Stomach smooth muscle (tissue), 2 donors: ENCODE results near the gene FBLN2.
A peak's percentile ranks its signal among the peaks of the same experiment; 100 is the strongest.

Experiments
- H3K27ac ChIP-seq: one replicate; pipeline ENCODE4 v1.7.0; 2013; ENCODE audit warnings: mild to moderate bottlenecking, low read length, inconsistent platforms
- H3K27me3 ChIP-seq, 2 donors: one replicate each; pipeline ENCODE4 v1.7.0; 2013; ENCODE audit warnings: low read length in 2 of 2; ENCODE audit not compliant: insufficient read depth in 2 of 2, control insufficient read depth in 1 of 2
- H3K36me3 ChIP-seq, 2 donors: one replicate each; pipeline ENCODE4 v1.7.0; 2013; ENCODE audit warnings: low read length in 2 of 2; ENCODE audit not compliant: control insufficient read depth in 2 of 2, insufficient read depth in 2 of 2
- H3K4me1 ChIP-seq: one replicate; pipeline ENCODE4 v1.7.0; 2013; ENCODE audit warnings: low read length; ENCODE audit not compliant: control insufficient read depth, insufficient read depth
- H3K4me3 ChIP-seq, 2 donors: one replicate each; pipeline ENCODE4 v1.7.0; 2013; ENCODE audit warnings: low read length in 2 of 2
- H3K9ac ChIP-seq, 2 donors: one replicate each; pipeline ENCODE4 v1.7.0; 2013; ENCODE audit warnings: low read length in 2 of 2, mild to moderate bottlenecking in 1 of 2
- H3K9me3 ChIP-seq, 2 donors: one replicate each; pipeline ENCODE4 v1.7.0; 2013; ENCODE audit warnings: low read length in 2 of 2; ENCODE audit not compliant: control insufficient read depth in 2 of 2
- donor health status: healthy.
- donor health status: Pancreatic carcinoma.

FBLN2 gene

DNA sequence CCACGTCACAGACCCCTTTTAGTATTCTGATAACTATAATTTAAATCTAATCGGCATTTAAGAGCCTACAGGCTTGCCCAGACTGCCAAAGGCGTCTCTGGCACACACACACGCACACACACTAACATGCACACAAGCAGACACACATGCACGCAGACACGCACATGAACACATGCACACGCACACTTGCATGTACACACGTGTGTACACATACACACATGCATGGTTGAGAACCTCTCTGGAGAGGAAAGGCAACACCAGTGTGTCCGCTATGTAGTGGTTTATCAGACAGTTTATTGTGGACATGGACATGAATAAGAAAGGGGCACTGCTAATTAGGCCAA is 102.1 kb downstream of the FBLN2 start:
- H3K27me3 ChIP-seq, result peaks cover 18 to 40% of the 10 kb centered on the region in 2 donors
- no peak overlapping the region for H3K4me3 ChIP-seq
- H3K9ac ChIP-seq, result peak overlapping the region in 1 of 2 donors; percentile 36
- peaks cover 29% of the 10 kb centered on the region for H3K4me1 ChIP-seq
- no peaks in the 10 kb centered on the region for H3K36me3 ChIP-seq
- H3K9me3 ChIP-seq, result no peaks in the 10 kb centered on the region
- H3K27ac ChIP-seq, result no peak overlapping the region

DNA sequence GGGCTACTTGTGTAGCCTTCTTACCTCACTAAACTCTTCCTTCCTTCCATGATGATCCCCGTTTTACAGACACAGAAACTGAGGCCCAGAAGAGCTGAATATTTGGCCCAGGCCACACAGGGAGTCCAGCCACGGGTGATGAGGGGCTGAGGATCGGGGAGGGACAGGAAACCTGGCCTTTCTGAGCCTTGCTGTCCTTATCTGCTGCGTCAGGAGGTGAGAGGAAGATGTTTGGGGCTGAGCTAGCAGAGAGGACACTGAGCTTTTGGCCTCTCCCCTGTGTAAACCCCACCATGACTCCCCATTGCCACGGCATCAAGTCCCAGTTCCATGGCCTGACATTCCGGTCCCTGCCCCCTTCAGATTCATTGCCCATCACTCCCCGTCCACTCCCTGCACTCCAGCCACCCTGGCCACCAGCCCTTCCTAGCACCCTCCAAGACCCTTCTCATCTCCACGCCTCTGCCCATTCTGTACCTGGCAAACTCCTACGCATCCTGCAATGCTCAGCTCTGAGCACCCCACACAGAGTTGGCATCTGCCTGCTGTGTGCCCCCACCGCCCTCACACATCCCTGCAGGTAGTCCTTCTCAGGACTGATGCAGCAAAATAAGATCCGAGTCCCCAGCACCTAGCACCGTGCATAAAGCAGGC is 103.0 kb downstream of the FBLN2 start:
- Histone ChIP-seq H3K9me3 (no peaks in the 10 kb centered on the region), H3K27me3 (peaks cover 22 to 42% of the 10 kb centered on the region in 2 donors), H3K4me1 (peaks cover 29% of the 10 kb centered on the region), H3K36me3 (no peaks in the 10 kb centered on the region), H3K27ac (no peak overlapping the region), H3K9ac (no peak overlapping the region), H3K4me3 (no peak overlapping the region)

GRCh38 chr3:13652728-13653127 is 103.8 kb downstream of the FBLN2 start:
- Histone ChIP-seq H3K27me3 (peaks cover 21 to 43% of the 10 kb centered on the region in 2 donors), H3K9ac (no peak overlapping the region), H3K4me1 (peaks cover 22% of the 10 kb centered on the region), H3K4me3 (no peak overlapping the region), H3K36me3 (no peaks in the 10 kb centered on the region), H3K27ac (no peak overlapping the region), H3K9me3 (no peaks in the 10 kb centered on the region)

GRCh38 chr3:13653631-13654279 is 104.8 kb downstream of the FBLN2 start:
- Histone ChIP-seq H3K4me1 (peaks cover 19% of the 10 kb centered on the region), H3K27ac (no peak overlapping the region), H3K9ac (no peak overlapping the region), H3K9me3 (no peaks in the 10 kb centered on the region), H3K4me3 (no peak overlapping the region), H3K27me3 (peaks cover 28 to 38% of the 10 kb centered on the region in 2 donors), H3K36me3 (no peaks in the 10 kb centered on the region)

DNA sequence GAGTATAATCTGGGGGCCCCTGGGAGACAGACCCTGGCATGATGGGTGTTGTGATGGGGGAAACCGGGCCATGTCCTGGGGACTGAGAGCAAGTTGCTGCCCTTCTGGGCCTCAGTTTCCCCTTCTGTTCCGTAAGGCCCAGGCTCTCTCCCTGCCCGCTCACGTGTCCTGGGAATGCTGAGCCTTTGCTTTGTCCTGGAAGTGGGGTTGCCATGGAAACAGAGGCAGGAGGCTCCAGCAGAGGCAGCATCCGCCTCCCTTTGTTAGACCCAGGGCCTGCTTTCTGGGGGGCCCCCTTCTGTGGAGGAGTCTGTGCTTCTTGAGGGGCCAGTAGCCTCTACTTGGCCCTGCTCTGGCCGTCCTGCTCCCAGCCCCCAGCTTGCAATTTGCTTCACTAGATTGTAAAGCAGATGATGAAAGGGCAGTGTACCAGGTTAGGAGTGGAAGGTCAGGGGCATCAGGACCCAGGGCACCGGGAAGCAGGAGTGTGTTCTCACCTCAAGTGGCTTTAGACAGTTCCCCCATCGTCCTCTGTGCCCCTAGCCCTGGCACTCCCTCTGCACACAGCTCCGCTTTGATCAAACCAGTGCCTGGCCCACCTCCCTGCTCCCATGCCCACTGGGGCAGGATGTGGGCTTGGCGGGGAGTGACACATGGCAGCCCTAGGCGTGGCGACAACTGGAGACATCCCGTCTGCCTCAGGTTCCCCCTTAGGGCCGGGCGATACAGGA is 105.6 kb downstream of the FBLN2 start:
- H3K27me3 ChIP-seq, result peaks cover 28 to 38% of the 10 kb centered on the region in 2 donors
- peaks cover 19% of the 10 kb centered on the region for H3K4me1 ChIP-seq
- no peak overlapping the region for H3K4me3 ChIP-seq
- H3K9ac ChIP-seq, result no peak overlapping the region
- no peaks in the 10 kb centered on the region for H3K9me3 ChIP-seq
- no peak overlapping the region for H3K27ac ChIP-seq
- no peaks in the 10 kb centered on the region for H3K36me3 ChIP-seq

GRCh38 chr3:13655061-13655913 is 106.4 kb downstream of the FBLN2 start:
- Histone ChIP-seq H3K27me3 (peaks cover 28 to 38% of the 10 kb centered on the region in 2 donors), H3K9ac (no peak overlapping the region), H3K36me3 (no peaks in the 10 kb centered on the region), H3K27ac (no peak overlapping the region), H3K9me3 (no peaks in the 10 kb centered on the region), H3K4me1 (peaks cover 18% of the 10 kb centered on the region), H3K4me3 (peak overlapping the region in 1 of 2 donors; percentile 44)

DNA sequence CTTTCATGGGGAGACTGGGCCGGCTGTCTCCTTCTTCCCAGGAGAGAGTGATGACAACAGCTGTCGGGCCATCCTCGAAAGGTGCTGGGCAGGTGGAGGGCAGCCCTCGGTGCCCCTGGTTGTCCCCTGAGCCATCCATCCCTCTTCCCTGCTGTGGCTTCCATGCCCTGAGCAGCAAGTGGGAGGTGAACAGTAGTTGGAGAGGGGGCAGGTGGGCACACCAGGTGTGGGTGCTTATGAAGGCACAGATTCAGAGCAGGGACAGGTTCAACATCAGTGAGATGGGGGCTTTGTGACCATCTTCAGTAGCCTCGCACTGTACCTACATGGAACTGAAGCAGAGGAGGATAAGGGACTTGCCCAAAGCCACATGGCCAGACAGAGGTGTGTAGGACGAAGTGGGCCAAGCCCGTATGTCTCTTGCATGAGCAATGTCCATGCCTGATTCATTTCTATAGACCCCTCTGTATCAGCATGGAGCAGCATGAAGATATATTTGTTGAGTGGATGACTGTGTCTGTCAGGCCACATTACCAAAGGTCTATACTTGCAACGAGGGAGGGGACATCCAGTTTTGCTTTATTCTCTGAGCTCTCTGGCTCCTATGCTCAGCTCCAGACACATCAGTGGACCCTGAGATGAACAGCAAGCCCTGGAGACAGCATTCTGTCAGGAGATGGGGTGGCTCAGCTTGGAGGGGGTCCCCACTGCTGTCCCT is 107.8 kb downstream of the FBLN2 start:
- no peak overlapping the region for H3K9ac ChIP-seq
- H3K4me1 ChIP-seq, result peaks cover 12% of the 10 kb centered on the region
- H3K27me3 ChIP-seq, result peaks cover 28 to 38% of the 10 kb centered on the region in 2 donors
- H3K36me3 ChIP-seq, result no peaks in the 10 kb centered on the region
- H3K9me3 ChIP-seq, result no peaks in the 10 kb centered on the region
- H3K4me3 ChIP-seq, result no peak overlapping the region
- H3K27ac ChIP-seq, result no peak overlapping the region

DNA sequence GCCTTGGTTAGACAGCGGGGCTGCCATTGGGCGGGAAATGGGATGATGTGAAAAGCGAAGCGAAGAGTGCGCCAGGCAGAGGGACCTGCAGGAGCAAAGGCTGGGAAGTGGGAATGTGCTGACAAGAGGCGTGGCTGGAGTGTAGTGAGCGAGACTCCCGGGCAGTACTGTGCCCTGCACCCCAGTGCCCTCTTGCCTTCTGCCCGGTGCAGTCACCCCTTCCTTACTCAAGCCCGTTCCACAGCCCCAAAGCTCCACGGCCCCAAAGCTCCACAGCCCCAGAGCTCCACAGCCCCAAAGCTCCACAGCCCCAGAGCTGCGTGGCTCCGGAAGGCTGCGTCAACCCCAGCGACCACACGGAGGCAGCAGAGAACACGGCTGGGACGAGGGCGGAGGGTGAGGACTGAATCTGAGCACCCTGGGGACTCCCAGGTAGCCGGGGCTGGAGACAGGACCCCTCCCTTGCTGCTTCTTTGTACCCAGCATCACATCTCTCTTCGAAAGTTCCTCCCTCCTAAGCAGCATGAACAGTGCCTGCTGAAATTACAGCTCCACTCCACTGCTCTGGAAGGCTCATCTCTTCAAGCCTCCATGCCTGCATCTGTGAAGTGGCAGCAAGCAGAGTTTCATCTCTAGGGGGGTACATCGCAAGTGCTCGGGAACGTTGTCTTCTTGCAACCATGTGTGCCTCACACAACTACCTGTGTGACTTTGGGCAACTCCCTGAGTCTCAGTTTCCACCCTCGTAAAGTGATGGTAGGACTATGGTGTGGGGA is 108.9 kb downstream of the FBLN2 start:
- Histone ChIP-seq H3K27ac (no peak overlapping the region), H3K36me3 (no peaks in the 10 kb centered on the region), H3K4me3 (peak overlapping the region in 1 of 2 donors; percentile 8), H3K9ac (no peak overlapping the region), H3K9me3 (no peaks in the 10 kb centered on the region), H3K27me3 (peaks cover 26 to 38% of the 10 kb centered on the region in 2 donors), H3K4me1 (peaks cover 12% of the 10 kb centered on the region)

GRCh38 chr3:13658681-13659080 is 109.8 kb downstream of the FBLN2 start:
- no peaks in the 10 kb centered on the region for H3K36me3 ChIP-seq
- H3K4me3 ChIP-seq, result no peak overlapping the region
- H3K9ac ChIP-seq, result no peak overlapping the region
- no peak overlapping the region for H3K27ac ChIP-seq
- no peaks in the 10 kb centered on the region for H3K9me3 ChIP-seq
- H3K27me3 ChIP-seq, result peaks cover 26 to 37% of the 10 kb centered on the region in 2 donors
- H3K4me1 ChIP-seq, result peaks cover 12% of the 10 kb centered on the region
